Measurements from ENCODE around the gene UCP2. TPM values are rescaled to one million over a fixed set of nuclear protein-coding genes. Genes with fewer than 3 reads are reported as not detected.
A peak's percentile ranks its signal among the peaks of the same experiment; 100 is the strongest.

Gene UCP2
- total RNA-seq, 1 donor from 2014 or later = 12.8 TPM

- H3K27ac Mint-ChIP-seq (ENCODE audit: unreplicated experiment) = peak overlapping the region; percentile 75
- peaks cover 31% of the 10 kb centered on the region for H3K4me1 Mint-ChIP-seq (ENCODE audit: unreplicated experiment)
- peaks cover 12% of the 10 kb centered on the region for H3K36me3 Mint-ChIP-seq (ENCODE audit: low read depth, unreplicated experiment)
- H3K27me3 Mint-ChIP-seq (ENCODE audit: unreplicated experiment) = peaks cover 13% of the 10 kb centered on the region
- no peak for TF ChIP-seq CTCF (IDR thresholded peaks at IDR 0.05; ENCODE audit: unreplicated experiment)
- no peak overlapping the region for H3K4me3 Mint-ChIP-seq (ENCODE audit: unreplicated experiment)
- DNase-seq (ENCODE audit: low spot score) = peak; percentile 24
- no peaks in the 10 kb centered on the region for H3K9me3 Mint-ChIP-seq (ENCODE audit: unreplicated experiment)
Measured at GRCh38 chr11:73980001-73980961, 2.4 kb downstream of the UCP2 start.

GRCh38 chr11:73978576-73979086, 4.0 kb downstream of the UCP2 start:
- Mint-ChIP-seq H3K4me1 (ENCODE audit: unreplicated experiment) (peaks cover 27% of the 10 kb centered on the region), H3K27me3 (ENCODE audit: unreplicated experiment) (peaks cover 20% of the 10 kb centered on the region), H3K4me3 (ENCODE audit: unreplicated experiment) (no peak overlapping the region), H3K27ac (ENCODE audit: unreplicated experiment) (peak overlapping the region; percentile 63), H3K9me3 (ENCODE audit: unreplicated experiment) (no peaks in the 10 kb centered on the region), H3K36me3 (ENCODE audit: low read depth, unreplicated experiment) (peaks cover 12% of the 10 kb centered on the region)
- no peak for TF ChIP-seq CTCF (IDR thresholded peaks at IDR 0.05; ENCODE audit: unreplicated experiment)
- DNase-seq (ENCODE audit: low spot score) = no peak

- TF ChIP-seq CTCF (IDR thresholded peaks at IDR 0.05; ENCODE audit: unreplicated experiment) = no peak
- Mint-ChIP-seq H3K9me3 (ENCODE audit: unreplicated experiment) (no peaks in the 10 kb centered on the region), H3K4me1 (ENCODE audit: unreplicated experiment) (peaks cover 25% of the 10 kb centered on the region), H3K27ac (ENCODE audit: unreplicated experiment) (no peak overlapping the region), H3K27me3 (ENCODE audit: unreplicated experiment) (peaks cover 18% of the 10 kb centered on the region), H3K36me3 (ENCODE audit: low read depth, unreplicated experiment) (peaks cover 12% of the 10 kb centered on the region), H3K4me3 (ENCODE audit: unreplicated experiment) (no peak overlapping the region)
- DNase-seq (ENCODE audit: low spot score) = no peak
Measured at GRCh38 chr11:73977856-73978519, 4.7 kb downstream of the UCP2 start.

GRCh38 chr11:73976451-73977151, 6.0 kb downstream of the UCP2 start:
- H3K36me3 Mint-ChIP-seq (ENCODE audit: low read depth, unreplicated experiment) = peaks cover 12% of the 10 kb centered on the region
- H3K27ac Mint-ChIP-seq (ENCODE audit: unreplicated experiment) = no peak overlapping the region
- H3K4me1 Mint-ChIP-seq (ENCODE audit: unreplicated experiment) = peaks cover 18% of the 10 kb centered on the region
- no peaks in the 10 kb centered on the region for H3K9me3 Mint-ChIP-seq (ENCODE audit: unreplicated experiment)
- H3K4me3 Mint-ChIP-seq (ENCODE audit: unreplicated experiment) = no peak overlapping the region
- DNase-seq (ENCODE audit: low spot score) = no peak
- H3K27me3 Mint-ChIP-seq (ENCODE audit: unreplicated experiment) = peaks cover 12% of the 10 kb centered on the region
- TF ChIP-seq CTCF (IDR thresholded peaks at IDR 0.05; ENCODE audit: unreplicated experiment) = no peak
